HCT116 (cell line): ENCODE measurements around the gene RNF208. TPM values are rescaled to one million over a fixed set of nuclear protein-coding genes. Genes with fewer than 3 reads are reported as not detected.

Experiments
- ATAC-seq: fragments of 200-7000 bp; cut with Tn5 transposase; 2 replicates; pipeline ENCODE4 v1.9.1; 2020; ENCODE audit warnings: mild to moderate bottlenecking, moderate library complexity
- BruUV-seq: library from RNA; stranded (reverse); fragments of 400-500 nt; replicated peaks from 2 replicates; lab custom pipeline; 2021; lab: Mats Ljungman, UMichigan
- CTCF ChIA-PET: fragments of 300-600 bp; sonication (Branson Sonifier 250); formaldehyde crosslinking; loops from one replicate; lab custom pipeline; 2021; ENCODE audit warnings: antibody characterized with exemption; lab: Charles Lee
- POLR2A ChIA-PET: fragments of 300-600, 350-600 bp; sonication (Branson Sonifier 250); formaldehyde crosslinking; loops from one replicate; lab custom pipeline; 2021; ENCODE audit warnings: antibody characterized with exemption; lab: Charles Lee
- RAD21 ChIA-PET, 2 experiments: fragments of 300-600 bp; sonication (Branson Sonifier 250); formaldehyde crosslinking; loops; one replicate each; lab custom pipeline; 2023; ENCODE audit warnings: low total read pairs in 2 of 2; ENCODE audit not compliant: uncharacterized antibody in 2 of 2, unreplicated experiment in 2 of 2, low non-redundant PET in 1 of 2; lab: Charles Lee
- DNase-seq: peaks from one replicate; pipeline ENCODE4 v3.0.0-alpha.2; 2010; ENCODE audit warnings: low read depth, low spot score
- H2AFZ ChIP-seq: fragments of 200-600 bp; shearing (Covaris generic), sonication (generic); 2 replicates; pipeline ENCODE4 v1.6.1; 2017; ENCODE audit warnings: low read depth, mixed run types, mixed read lengths, antibody characterized with exemption, low read length; ENCODE audit not compliant: poor library complexity, severe bottlenecking
- H3K27ac ChIP-seq: 2 replicates; pipeline ENCODE4 v1.5.1; 2012; ENCODE audit warnings: low read depth, low read length
- H3K27me3 ChIP-seq: fragments of 200-600 bp; sonication (generic); 2 replicates; pipeline ENCODE4 v1.6.1; 2016; ENCODE audit warnings: mixed run types, low read length, mixed read lengths; ENCODE audit not compliant: insufficient read depth
- H3K36me3 ChIP-seq, 2 experiments: fragments of 200-500 bp in 1 of 2; fragments of 200-600 bp in 1 of 2; sonication (Bioruptor generic) in 1 of 2; sonication (generic) in 1 of 2; 2 replicates each; pipeline versions ENCODE4 v1.5.1 to v1.6.1; 2014 to 2016; ENCODE audit warnings: low read length in 2 of 2, inconsistent platforms in 1 of 2, mixed read lengths in 1 of 2, mixed run types in 1 of 2; ENCODE audit not compliant: insufficient read depth in 2 of 2, control insufficient read depth in 1 of 2
- H3K4me1 ChIP-seq, 2 experiments: fragments of 200-600 bp in 1 of 2; sonication (generic) in 1 of 2; 2 replicates each; pipeline versions ENCODE4 v1.5.1 to v1.6.1; 2012 to 2017; ENCODE audit warnings: low read length in 2 of 2, inconsistent platforms in 1 of 2, mild to moderate bottlenecking in 1 of 2, mixed read lengths in 1 of 2, mixed run types in 1 of 2, moderate library complexity in 1 of 2; ENCODE audit not compliant: insufficient read depth in 2 of 2, control insufficient read depth in 1 of 2
- H3K4me2 ChIP-seq: fragments of 200-600 bp; sonication (generic); 2 replicates; pipeline ENCODE4 v1.6.1; 2017; ENCODE audit warnings: mixed run types, low read length, mixed read lengths
- H3K4me3 ChIP-seq, 2 experiments: fragments of 200-600 bp in 1 of 2; sonication (generic) in 1 of 2; replicated peaks in 1 of 2; 2 replicates each; pipeline ENCODE4 v1.5.1; 2011 to 2016; ENCODE audit warnings: low read length in 2 of 2, control low read depth in 1 of 2, low read depth in 1 of 2, mild to moderate bottlenecking in 1 of 2, mixed read lengths in 1 of 2, mixed run types in 1 of 2
- H3K79me2 ChIP-seq: fragments of 200-600 bp; sonication (generic); 2 replicates; pipeline ENCODE4 v1.6.1; 2017; ENCODE audit warnings: mild to moderate bottlenecking, mixed run types, low read length, moderate library complexity, mixed read lengths; ENCODE audit not compliant: insufficient read depth
- H3K9ac ChIP-seq: fragments of 200-600 bp; sonication (generic); 2 replicates; pipeline ENCODE4 v1.6.1; 2016; ENCODE audit warnings: low read length, mixed read lengths
- H3K9me2 ChIP-seq: fragments of 200-600 bp; sonication (generic), shearing (Covaris generic); 2 replicates; pipeline ENCODE4 v1.6.1; 2017; ENCODE audit warnings: mixed run types, mild to moderate bottlenecking, moderate library complexity; ENCODE audit not compliant: insufficient read depth
- H3K9me3 ChIP-seq, 2 experiments: fragments of 200-500 bp in 1 of 2; fragments of 200-600 bp in 1 of 2; sonication (Bioruptor generic) in 1 of 2; sonication (generic) in 1 of 2; 2 replicates each; pipeline ENCODE4 v1.6.1; 2014 to 2017; ENCODE audit warnings: low read length in 2 of 2, mixed read lengths in 2 of 2, inconsistent platforms in 1 of 2, low read depth in 1 of 2, mild to moderate bottlenecking in 1 of 2, mixed run types in 1 of 2, moderate library complexity in 1 of 2; ENCODE audit not compliant: control insufficient read depth in 1 of 2, insufficient read depth in 1 of 2
- H4K20me1 ChIP-seq: fragments of 200-600 bp; sonication (generic), shearing (Covaris generic); 2 replicates; pipeline ENCODE4 v1.6.1; 2017; ENCODE audit warnings: mixed run types, mild to moderate bottlenecking, moderate library complexity; ENCODE audit not compliant: insufficient read depth
- ELF1 ChIP-seq: IDR thresholded peaks from 2 replicates; pipeline ENCODE4 v1.6.1; 2012; ENCODE audit warnings: low read depth, borderline replicate concordance
- EZH2 ChIP-seq: fragments of 200-600 bp; sonication (generic); IDR thresholded peaks from 2 replicates; pipeline ENCODE4 v1.6.1; 2017; ENCODE audit warnings: antibody characterized with exemption, mixed run types
- JUND ChIP-seq: IDR thresholded peaks from 2 replicates; pipeline ENCODE4 v1.6.1; 2012
- POLR2A ChIP-seq: IDR thresholded peaks from 2 replicates; pipeline ENCODE4 v1.7.0; 2011; ENCODE audit warnings: borderline replicate concordance; ENCODE audit not compliant: insufficient read depth, insufficient read length; ENCODE audit errors: extremely low read depth
- POLR2AphosphoS5 ChIP-seq: IDR thresholded peaks from 2 replicates; pipeline ENCODE4 v1.6.1; 2011; ENCODE audit warnings: mild to moderate bottlenecking, low read depth, low read length, moderate library complexity
- RAD21 ChIP-seq: IDR thresholded peaks from 2 replicates; pipeline ENCODE4 v1.6.1; 2012; ENCODE audit warnings: low read depth, mild to moderate bottlenecking
- SIN3A ChIP-seq: IDR thresholded peaks from 2 replicates; pipeline ENCODE4 v1.6.1; 2012; ENCODE audit warnings: low read depth
- YY1 ChIP-seq: IDR thresholded peaks from 2 replicates; pipeline ENCODE4 v1.6.1; 2011; ENCODE audit warnings: low read length, low read depth, moderate library complexity, mild to moderate bottlenecking; ENCODE audit not compliant: insufficient replicate concordance; ENCODE audit errors: extremely low read depth
- ZFX ChIP-seq: fragments of 450-650 bp; IDR thresholded peaks from 2 replicates; pipeline ENCODE4 v1.6.1; 2017
- intact Hi-C: fragments of 100-400 bp; cut with micrococcal nuclease; formaldehyde crosslinking; loops from 2 replicates; pipeline ENCODE4 v1.10.0; 2022
- total RNA-seq: library from RNA; stranded (reverse); gene quantifications from one replicate; pipeline ENCODE4 v1.2.1, GENCODE V29; 2021; ENCODE audit not compliant: unreplicated experiment

The RNF208 gene
- total RNA-seq, 1 experiment from 2014 or later = 26.1 TPM

GRCh38 chr9:137200311-137201204 lies 21.5 kb downstream of the RNF208 start, which contains the start of gene TPRN:
TPRN (minus strand) TSS chr9:137200741; CDS start chr9:137200711, 30 bp downstream.
- no TSS peak for BruUV-seq
- ChIA-PET CTCF (interaction anchor here (0.5 to 2.0 kb wide), 6 partner anchors 12 to 151 kb away, joined by 3 to 7 read pairs (median 3); partner anchors contain the start of genes CYSRT1 and RNF224), POLR2A (interaction anchor here (0.8 to 1.2 kb wide), 12 partner anchors 10 to 132 kb away, joined by 3 to 17 read pairs (median 4); partner anchors contain the start of genes ANAPC2, MAN1B1, RNF224 and SSNA1), RAD21 (interaction anchor here in 1 of 2 experiments (1.1 kb wide), 1 partner anchor 11 kb away, joined by 4 read pairs; the partner anchor contains the start of gene SSNA1)
- ATAC-seq = peak; percentile 93
- peak within 1 kb of the TSS; percentile 77 for H3K9ac ChIP-seq
- H3K4me2 ChIP-seq = peak within 1 kb of the TSS; percentile 95
- H3K9me2 ChIP-seq = no peaks in the 10 kb centered on the region
- H3K4me3 ChIP-seq = peak within 1 kb of the TSS; percentile 61 to 81
- no peaks in the 10 kb centered on the region for H3K27me3 ChIP-seq
- TF ChIP-seq POLR2AphosphoS5 = peak; percentile 99
- peak; percentile 95 for TF ChIP-seq POLR2A
- TF ChIP-seq RAD21 = no peak
- TF ChIP-seq SIN3A = no peak
- no peak for TF ChIP-seq ELF1
- TF ChIP-seq JUND = no peak
- TF ChIP-seq EZH2 = no peak
- peak; percentile 71; the same call in 1 of the 2 replicates for TF ChIP-seq ZFX
- peak; percentile 88 for TF ChIP-seq YY1
- H2AFZ ChIP-seq = no peak within 1 kb of the TSS
- H3K27ac ChIP-seq = peak within 1 kb of the TSS; percentile 85
- H3K9me3 ChIP-seq = no peaks in the 10 kb centered on the region
- peaks cover 32 to 54% of the 10 kb centered on the region in 2 experiments for H3K4me1 ChIP-seq
- H3K36me3 ChIP-seq = 0 out of 4 replicates have a peak, but pooled peaks cover 0 to 3% of the 10 kb centered on the region in 2 experiments
- intact Hi-C loops = loop anchor here (1.0 kb wide), 1 partner anchor 41 kb away; the partner anchor contains the start of gene TUBB4B
- no peaks in the 10 kb centered on the region for H4K20me1 ChIP-seq
- peak; percentile 96 for DNase-seq
- H3K79me2 ChIP-seq = peaks cover 44% of the 10 kb centered on the region
